Neuronal stem cell (in vitro differentiated cells): ENCODE measurements around the gene KIF6.

Experiments
- DNase-seq: peaks from one replicate; pipeline ENCODE4 v3.0.0-alpha.2; 2013; ENCODE audit warnings: low spot score
- H2AFZ ChIP-seq: one replicate; pipeline ENCODE4 v1.6.1; 2013; ENCODE audit warnings: mild to moderate bottlenecking, low read length, inconsistent platforms
- H2AK5ac ChIP-seq: 2 replicates; pipeline ENCODE4 v1.6.1; 2013; ENCODE audit warnings: low read depth, mild to moderate bottlenecking, inconsistent platforms, low read length, moderate library complexity, mixed read lengths
- H2BK120ac ChIP-seq: 2 replicates; pipeline ENCODE4 v1.6.1; 2013; ENCODE audit warnings: low read depth, mild to moderate bottlenecking, inconsistent platforms, low read length, moderate library complexity, mixed read lengths
- H2BK12ac ChIP-seq: one replicate; pipeline ENCODE4 v1.6.1; 2013; ENCODE audit warnings: low read length, inconsistent platforms
- H2BK15ac ChIP-seq: 2 replicates; pipeline ENCODE4 v1.6.1; 2013; ENCODE audit warnings: mild to moderate bottlenecking, low read length, inconsistent platforms, mixed read lengths
- H2BK5ac ChIP-seq: one replicate; pipeline ENCODE4 v1.6.1; 2013; ENCODE audit warnings: inconsistent platforms, mild to moderate bottlenecking, low read length, moderate library complexity
- H3K14ac ChIP-seq: one replicate; pipeline ENCODE4 v1.6.1; 2013; ENCODE audit warnings: low read length, inconsistent platforms
- H3K18ac ChIP-seq: 2 replicates; pipeline ENCODE4 v1.6.1; 2013; ENCODE audit warnings: low read length, inconsistent platforms
- H3K23ac ChIP-seq: 2 replicates; pipeline ENCODE4 v1.6.1; 2013; ENCODE audit warnings: low read depth, mild to moderate bottlenecking, mixed read lengths, low read length, inconsistent platforms; ENCODE audit not compliant: poor library complexity
- H3K27ac ChIP-seq: replicated peaks from 3 replicates; pipeline ENCODE4 v1.5.1; 2013; ENCODE audit warnings: low read length, inconsistent platforms
- H3K27me3 ChIP-seq, 3 experiments: 2 replicates each; pipeline ENCODE4 v1.6.1; 2013; ENCODE audit warnings: low read length in 3 of 3, mild to moderate bottlenecking in 2 of 3, inconsistent platforms in 1 of 3, low read depth in 1 of 3, mixed read lengths in 1 of 3, moderate library complexity in 1 of 3; ENCODE audit not compliant: control insufficient read depth in 3 of 3, insufficient read depth in 3 of 3
- H3K36me3 ChIP-seq, 2 donors: replicated peaks in 1 of 2; 2 replicates each; pipeline ENCODE4 v1.6.1; 2013; ENCODE audit warnings: low read length in 2 of 2; ENCODE audit not compliant: control insufficient read depth in 2 of 2, insufficient read depth in 2 of 2
- H3K4ac ChIP-seq: 2 replicates; pipeline ENCODE4 v1.6.1; 2013; ENCODE audit warnings: inconsistent platforms, mild to moderate bottlenecking, low read length, moderate library complexity
- H3K4me1 ChIP-seq, 2 donors: 1 replicate in 1 of 2; 2 replicates in 1 of 2; pipeline ENCODE4 v1.6.1; 2013; ENCODE audit warnings: low read length in 2 of 2, low read depth in 1 of 2; ENCODE audit not compliant: control insufficient read depth in 2 of 2, insufficient read depth in 1 of 2
- H3K4me2 ChIP-seq: one replicate; pipeline ENCODE4 v1.6.1; 2013; ENCODE audit warnings: mild to moderate bottlenecking, low read length, inconsistent platforms; ENCODE audit not compliant: insufficient read depth, poor library complexity, severe bottlenecking
- H3K4me3 ChIP-seq, 2 donors: 2 replicates each; pipeline ENCODE4 v1.5.1; 2013; ENCODE audit warnings: low read length in 2 of 2, mild to moderate bottlenecking in 2 of 2, inconsistent platforms in 1 of 2, moderate library complexity in 1 of 2
- H3K79me1 ChIP-seq: one replicate; pipeline ENCODE4 v1.6.1; 2013; ENCODE audit warnings: low read depth, mild to moderate bottlenecking, inconsistent platforms, low read length, moderate library complexity
- H3K9ac ChIP-seq: one replicate; pipeline ENCODE4 v1.6.1; 2013; ENCODE audit warnings: mild to moderate bottlenecking, low read depth, low read length, inconsistent platforms; ENCODE audit not compliant: poor library complexity
- H3K9me3 ChIP-seq, 2 donors: replicated peaks in 1 of 2; 2 replicates each; pipeline versions ENCODE3 to v1.6.1; 2013; ENCODE audit warnings: low read length in 2 of 2, mild to moderate bottlenecking in 2 of 2, inconsistent platforms in 1 of 2, low read depth in 1 of 2, mixed read lengths in 1 of 2, moderate library complexity in 1 of 2; ENCODE audit not compliant: control insufficient read depth in 2 of 2, insufficient read depth in 1 of 2
- H4K8ac ChIP-seq: one replicate; pipeline ENCODE4 v1.6.1; 2013; ENCODE audit warnings: low read depth, mild to moderate bottlenecking, inconsistent platforms, low read length, moderate library complexity
- H4K91ac ChIP-seq: one replicate; pipeline ENCODE4 v1.6.1; 2013; ENCODE audit warnings: low read length, low read depth, mild to moderate bottlenecking, inconsistent platforms; ENCODE audit not compliant: poor library complexity
- WGBS, 2 donors: extraction: QIAGEN DNeasy Blood & Tissue Kit; methylation state at CpG; one replicate each; pipeline ENCODE4 v1.1.7; 2013; ENCODE audit warnings: missing lambda C conversion rate in 2 of 2, mixed read lengths in 1 of 2; ENCODE audit not compliant: insufficient read length in 2 of 2, insufficient replicate concordance in 1 of 2; ENCODE audit errors: extremely low coverage in 2 of 2; 5-methylcytosine and 5-hydroxymethylcytosine counted together

The KIF6 gene

DNA sequence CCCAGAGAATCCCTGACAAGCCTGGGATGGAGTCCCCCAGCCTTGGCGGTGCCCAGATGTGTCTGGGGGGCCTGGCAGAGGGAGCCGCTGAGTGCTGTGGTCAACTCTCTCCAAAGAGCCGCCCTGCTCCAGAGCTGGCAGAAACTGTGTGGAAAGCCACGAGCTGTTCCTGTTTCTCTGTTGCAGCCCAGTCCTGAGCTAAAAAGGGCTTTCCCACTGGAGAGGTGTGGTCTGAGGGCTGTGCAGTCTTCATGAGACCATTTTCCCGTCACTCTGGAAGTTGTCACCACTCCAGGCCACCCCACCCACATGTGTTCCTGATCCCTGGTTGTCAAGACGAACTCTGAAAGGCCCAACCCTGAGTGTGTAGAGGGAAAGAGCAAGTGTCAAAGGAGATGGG, 303.0 kb downstream of the KIF6 start:
- no peak overlapping the region for H3K27ac ChIP-seq
- no peaks in the 10 kb centered on the region for H3K9me3 ChIP-seq
- H2BK15ac ChIP-seq, result no peak overlapping the region
- no peak overlapping the region for H2AK5ac ChIP-seq
- no peaks in the 10 kb centered on the region for H3K79me1 ChIP-seq
- H2BK5ac ChIP-seq, result no peak overlapping the region
- no peak overlapping the region for H2AFZ ChIP-seq
- H2BK120ac ChIP-seq, result no peak overlapping the region
- no peak overlapping the region for H4K91ac ChIP-seq
- peaks cover 5 to 6% of the 10 kb centered on the region in 2 donors for H3K4me1 ChIP-seq
- no peak overlapping the region for H3K4me3 ChIP-seq
- H3K4me2 ChIP-seq, result no peak overlapping the region
- DNase-seq, result no peak
- no peaks in the 10 kb centered on the region for H3K27me3 ChIP-seq
- H3K23ac ChIP-seq, result no peak overlapping the region
- H3K9ac ChIP-seq, result no peak overlapping the region
- no peak overlapping the region for H3K14ac ChIP-seq
- no peak overlapping the region for H2BK12ac ChIP-seq
- no peak overlapping the region for H3K4ac ChIP-seq
- H4K8ac ChIP-seq, result no peak overlapping the region
- H3K18ac ChIP-seq, result no peak overlapping the region
- WGBS, 2 donors, result no CpG with 5 or more reads among the region's 6 CpGs
- H3K36me3 ChIP-seq, result no peaks in the 10 kb centered on the region

DNA sequence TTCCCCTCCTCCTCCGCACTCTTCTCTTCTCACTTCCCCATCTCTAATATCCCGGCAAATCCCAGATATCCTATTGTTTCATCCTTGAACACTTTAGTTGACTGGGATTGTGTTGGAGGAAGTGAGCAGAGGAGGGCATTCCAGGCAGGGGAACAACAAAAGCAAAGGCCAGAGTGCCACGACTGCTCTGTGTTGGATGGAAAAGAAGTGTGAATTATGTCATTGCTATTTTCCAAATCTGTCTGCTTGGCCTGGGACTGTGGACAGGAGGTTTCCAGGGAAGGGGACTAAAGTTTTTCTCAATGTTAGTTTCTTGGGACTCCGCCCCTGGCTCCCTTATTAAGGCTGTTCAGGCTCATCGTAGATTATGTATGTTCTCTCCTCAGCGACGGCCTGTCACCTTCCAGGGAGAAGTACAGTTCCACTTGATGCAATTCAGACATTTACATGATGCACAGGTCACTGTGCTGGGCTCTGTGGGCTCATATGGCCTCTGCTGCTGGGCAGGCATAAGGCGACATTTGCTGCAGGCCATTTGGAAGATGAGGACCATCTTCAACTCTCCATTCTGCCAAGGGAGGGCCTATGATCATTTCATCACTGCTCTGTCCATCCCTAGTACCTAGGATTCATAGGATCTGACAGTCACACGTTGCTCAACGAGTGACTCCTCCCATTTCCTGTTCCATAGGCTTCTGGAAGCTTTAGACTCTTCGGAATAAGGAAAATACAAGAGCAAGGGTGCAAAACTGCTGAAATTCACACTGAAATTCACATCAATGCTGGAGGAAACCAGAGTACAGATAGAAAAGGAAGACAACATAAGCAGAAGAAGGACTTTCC, 303.6 kb downstream of the KIF6 start:
- no peak overlapping the region for H2BK120ac ChIP-seq
- H2BK15ac ChIP-seq, result no peak overlapping the region
- no peaks in the 10 kb centered on the region for H3K27me3 ChIP-seq
- H3K14ac ChIP-seq, result no peak overlapping the region
- H2AFZ ChIP-seq, result no peak overlapping the region
- H2BK12ac ChIP-seq, result no peak overlapping the region
- no peak overlapping the region for H4K91ac ChIP-seq
- H2BK5ac ChIP-seq, result no peak overlapping the region
- peaks cover 5 to 7% of the 10 kb centered on the region in 2 donors for H3K4me1 ChIP-seq
- H3K9ac ChIP-seq, result no peak overlapping the region
- no peak overlapping the region for H3K18ac ChIP-seq
- H2AK5ac ChIP-seq, result no peak overlapping the region
- no peak overlapping the region for H3K23ac ChIP-seq
- no peaks in the 10 kb centered on the region for H3K9me3 ChIP-seq
- no peak overlapping the region for H3K4me3 ChIP-seq
- no peak overlapping the region for H4K8ac ChIP-seq
- H3K4ac ChIP-seq, result no peak overlapping the region
- H3K79me1 ChIP-seq, result no peaks in the 10 kb centered on the region
- no peaks in the 10 kb centered on the region for H3K36me3 ChIP-seq
- H3K4me2 ChIP-seq, result no peak overlapping the region
- WGBS, 2 donors, result 100% methylated on average over 2 of the region's 11 CpGs; no CpG with 5 or more reads in 1 of the 2 donors
- H3K27ac ChIP-seq, result no peak overlapping the region
- no peak for DNase-seq

DNA sequence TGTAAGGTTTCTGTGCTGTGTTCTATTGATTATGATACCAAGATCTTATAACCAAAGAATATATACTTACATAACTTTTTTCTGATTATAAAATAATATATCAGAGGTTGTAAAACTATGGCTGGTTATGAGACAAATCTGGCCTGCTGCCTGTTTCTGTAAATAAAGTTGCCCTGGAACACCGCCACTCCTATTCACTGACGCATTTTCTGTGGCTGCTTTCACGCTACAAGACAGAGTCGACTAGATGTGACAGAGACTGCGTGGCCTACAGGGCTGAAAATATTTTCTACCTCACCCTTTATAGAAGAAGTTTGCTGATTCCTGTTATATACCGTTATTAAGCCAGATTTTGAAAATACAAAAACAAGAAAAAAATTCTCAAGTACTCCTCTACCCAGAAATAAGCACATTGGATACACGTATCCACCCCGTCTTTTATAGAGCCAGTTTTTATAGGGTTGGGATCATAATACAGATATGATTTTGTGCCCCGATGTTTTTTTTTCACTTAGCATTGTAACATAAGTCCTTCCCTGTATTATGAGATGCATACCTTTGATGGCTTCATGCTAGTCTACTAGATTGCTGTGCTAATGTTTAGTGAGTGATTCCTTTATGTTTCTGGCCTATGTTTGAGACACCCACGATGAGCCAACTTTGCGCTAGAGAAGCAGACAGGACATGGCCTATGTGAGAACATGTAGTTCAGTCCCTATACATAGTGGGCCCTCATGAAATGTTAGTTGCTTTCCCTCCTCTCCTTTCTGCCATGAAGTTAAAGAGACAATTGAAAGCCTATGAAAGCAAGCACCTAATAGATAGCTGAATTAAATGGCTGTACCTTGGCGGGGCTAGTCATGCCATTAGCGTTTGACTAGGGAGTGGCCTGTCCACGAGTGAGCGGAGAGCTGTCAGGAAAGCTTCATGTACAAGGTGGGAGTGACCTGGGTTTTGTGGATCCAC, 304.6 kb downstream of the KIF6 start:
- H3K79me1 ChIP-seq, result no peaks in the 10 kb centered on the region
- no peak overlapping the region for H3K4me2 ChIP-seq
- H3K18ac ChIP-seq, result no peak overlapping the region
- H3K9me3 ChIP-seq, result no peaks in the 10 kb centered on the region
- H2BK120ac ChIP-seq, result no peak overlapping the region
- no peak overlapping the region for H3K27ac ChIP-seq
- no peak overlapping the region for H3K14ac ChIP-seq
- H2AFZ ChIP-seq, result no peak overlapping the region
- H2AK5ac ChIP-seq, result no peak overlapping the region
- no peak overlapping the region for H2BK15ac ChIP-seq
- H4K91ac ChIP-seq, result no peak overlapping the region
- H3K9ac ChIP-seq, result no peak overlapping the region
- no peak overlapping the region for H3K23ac ChIP-seq
- no peaks in the 10 kb centered on the region for H3K27me3 ChIP-seq
- no peak overlapping the region for H3K4me3 ChIP-seq
- no peak overlapping the region for H2BK12ac ChIP-seq
- H4K8ac ChIP-seq, result no peak overlapping the region
- WGBS, 2 donors, result no CpG with 5 or more reads among the region's 15 CpGs
- H2BK5ac ChIP-seq, result no peak overlapping the region
- no peak overlapping the region for H3K4ac ChIP-seq
- no peak for DNase-seq
- peaks cover 0 to 10% of the 10 kb centered on the region in 2 donors for H3K4me1 ChIP-seq
- H3K36me3 ChIP-seq, result no peaks in the 10 kb centered on the region

DNA sequence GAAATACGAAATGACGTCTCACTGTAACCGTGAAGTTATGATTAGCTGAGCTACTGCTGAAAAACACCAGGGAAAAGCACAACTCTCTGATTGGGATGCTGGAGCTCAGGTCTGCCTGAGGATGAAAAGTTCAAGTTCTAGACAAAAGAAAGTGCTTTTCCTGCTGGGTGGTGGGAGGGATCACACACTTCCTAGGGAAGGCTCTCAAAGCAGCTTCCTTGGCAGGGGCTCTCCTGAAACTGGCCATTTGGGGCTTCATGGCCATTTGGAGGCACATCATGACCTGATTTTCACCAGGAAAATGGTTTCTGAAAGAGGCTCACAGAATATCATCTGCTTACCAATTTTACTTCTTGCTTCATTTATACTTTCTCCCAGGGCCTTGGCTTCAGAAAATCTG, 305.6 kb downstream of the KIF6 start:
- Histone ChIP-seq H2BK120ac (no peak overlapping the region), H3K9ac (no peak overlapping the region), H3K27me3 (no peaks in the 10 kb centered on the region), H2BK5ac (no peak overlapping the region), H3K79me1 (no peaks in the 10 kb centered on the region), H3K18ac (no peak overlapping the region), H3K4me2 (no peak overlapping the region), H4K91ac (no peak overlapping the region), H3K4me3 (no peak overlapping the region), H3K36me3 (no peaks in the 10 kb centered on the region), H2AFZ (no peak overlapping the region), H2BK15ac (no peak overlapping the region), H4K8ac (no peak overlapping the region), H2BK12ac (no peak overlapping the region), H3K23ac (no peak overlapping the region), H3K4me1 (peaks cover 0 to 10% of the 10 kb centered on the region in 2 donors), H3K9me3 (no peaks in the 10 kb centered on the region), H2AK5ac (no peak overlapping the region), H3K4ac (no peak overlapping the region), H3K27ac (no peak overlapping the region), H3K14ac (no peak overlapping the region)
- DNase-seq, result no peak
- no CpG with 5 or more reads among the region's 3 CpGs for WGBS, 2 donors
